Lung (tissue), 12 donors: ENCODE measurements around the gene ABHD17C. TPM values are rescaled to one million over a fixed set of nuclear protein-coding genes. Genes with fewer than 3 reads are reported as not detected.

Experiments used
- ATAC-seq: fragments of 200-7000 bp; cut with Tn5 transposase; one replicate; pipeline ENCODE4 v1.9.1; 2020; ENCODE audit warnings: moderate number of reproducible peaks; ENCODE audit not compliant: insufficient read depth, low FRiP score
- DNase-seq, 3 donors: peaks; one replicate each; pipeline ENCODE4 v3.0.0-alpha.2; 2013 to 2017
- H3K27ac ChIP-seq, 2 donors: one replicate each; pipeline ENCODE4 v1.5.1; 2013; ENCODE audit warnings: mild to moderate bottlenecking in 2 of 2, moderate library complexity in 2 of 2, control low read depth in 1 of 2, inconsistent platforms in 1 of 2, low read depth in 1 of 2, low read length in 1 of 2
- H3K27me3 ChIP-seq, 3 donors: one replicate each; pipeline ENCODE4 v1.5.1; 2013; ENCODE audit warnings: low read length in 2 of 3; ENCODE audit not compliant: control insufficient read depth in 3 of 3, insufficient read depth in 3 of 3
- H3K36me3 ChIP-seq, 4 donors: one replicate each; pipeline ENCODE4 v1.5.1; 2013; ENCODE audit warnings: low read length in 4 of 4, mild to moderate bottlenecking in 1 of 4, moderate library complexity in 1 of 4; ENCODE audit not compliant: control insufficient read depth in 4 of 4, insufficient read depth in 4 of 4
- H3K4me1 ChIP-seq, 5 donors: one replicate each; pipeline ENCODE4 v1.5.1; 2013; ENCODE audit warnings: low read length in 5 of 5, mild to moderate bottlenecking in 2 of 5, moderate library complexity in 1 of 5; ENCODE audit not compliant: control insufficient read depth in 5 of 5, insufficient read depth in 5 of 5
- H3K4me3 ChIP-seq: one replicate; pipeline ENCODE4 v1.5.1; 2013; ENCODE audit warnings: mild to moderate bottlenecking, control low read depth, moderate library complexity
- H3K9ac ChIP-seq, 2 donors: one replicate each; pipeline ENCODE4 v1.5.1; 2013; ENCODE audit warnings: low read length in 2 of 2, control low read depth in 1 of 2; ENCODE audit not compliant: insufficient read depth in 1 of 2
- H3K9me3 ChIP-seq, 4 donors: one replicate each; pipeline ENCODE4 v1.5.1; 2013; ENCODE audit warnings: low read length in 3 of 4, mild to moderate bottlenecking in 1 of 4, moderate library complexity in 1 of 4; ENCODE audit not compliant: control insufficient read depth in 4 of 4, insufficient read depth in 3 of 4
- WGBS, 2 donors: extraction: QIAGEN DNeasy Blood & Tissue Kit; methylation state at CpG; one replicate each; pipeline ENCODE4 v1.1.7; 2013; 5-methylcytosine and 5-hydroxymethylcytosine counted together
- polyA plus RNA-seq, 2 donors: library from polyadenylated mRNA; stranded (reverse); fragments of 200-250 nt; gene quantifications; one replicate each; pipeline ENCODE4 v1.2.1, GENCODE V29; 2013
- total RNA-seq, 2 donors: library from RNA; depleted of rRNA in 1 of 2; stranded (reverse); fragments of >200 nt in 1 of 2; gene quantifications; one replicate each; pipeline ENCODE4 v1.2.1, GENCODE V29; 2014 to 2021
- TF ChIP-seq, protein P1 (sequence below): IDR thresholded peaks from 2 replicates; pipeline ENCODE4 v1.5.1; 2012; ENCODE audit warnings: mild to moderate bottlenecking; ENCODE audit errors: control extremely low read depth, extremely low read depth
- donor health status: control.
- donor health status: control.
- donor health status: Bipolar disorder and iron deficiency.
- donor health status: healthy.
- donor health status: DM: yes; HTN: yes; CAD: no.

ABHD17C gene
- total and polyA plus RNA-seq, 4 donors: 15.2 to 23.7 (median 22.0) TPM

DNA sequence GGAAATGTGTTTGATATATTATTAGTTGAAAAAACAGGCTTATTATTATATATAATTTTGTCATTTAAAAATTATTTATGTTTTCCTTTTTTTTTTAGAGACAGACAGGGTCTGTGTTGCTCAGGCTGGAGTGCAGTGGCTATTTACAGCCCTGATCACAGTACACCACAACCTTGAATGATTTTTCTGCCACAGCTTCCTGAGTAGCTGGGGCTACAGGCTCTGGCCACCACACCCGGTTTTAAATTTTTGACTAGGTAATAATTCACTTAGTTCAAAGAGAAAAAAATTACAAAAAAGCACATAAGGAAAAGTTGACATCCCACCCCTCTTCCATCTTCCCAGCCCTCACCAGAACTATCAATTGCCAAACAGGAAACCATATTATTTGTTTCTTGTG lies 79.4 kb downstream of the ABHD17C start:
- WGBS, 2 donors: 22 to 23% methylated on average over 1 of the region's 1 CpG

DNA sequence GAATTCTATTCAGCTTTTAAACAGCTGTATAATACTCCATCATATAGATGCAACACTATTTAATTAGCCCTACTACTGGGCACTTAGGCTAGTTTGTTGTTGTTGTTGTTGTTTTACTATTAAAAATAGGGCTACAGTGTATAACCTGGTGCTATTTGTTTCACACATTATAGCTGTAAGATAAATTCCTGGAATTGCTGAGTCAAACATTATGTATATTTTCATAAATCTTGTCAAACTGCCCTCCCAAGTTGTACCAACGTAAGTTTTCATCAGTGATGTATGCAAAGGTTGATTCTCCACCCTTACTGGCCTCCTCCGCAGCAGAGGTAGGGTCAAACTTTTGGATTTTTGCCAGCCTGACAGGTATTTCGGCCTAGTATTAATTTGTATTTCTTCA lies 80.2 kb downstream of the ABHD17C start:
- Histone ChIP-seq H3K4me3 (no peak overlapping the region), H3K9me3 (peaks cover 0 to 6% (median 0%) of the 10 kb centered on the region in 4 donors), H3K9ac (no peak overlapping the region), H3K27ac (no peak overlapping the region), H3K36me3 (no peaks in the 10 kb centered on the region), H3K4me1 (peaks cover 0 to 21% (median 12%) of the 10 kb centered on the region in 5 donors), H3K27me3 (peaks cover 0 to 10% (median 0%) of the 10 kb centered on the region in 3 donors)
- no peak for DNase-seq
- 93 to 97% methylated on average over 3 of the region's 3 CpGs for WGBS, 2 donors
- ATAC-seq: no peak
- TF ChIP-seq, protein P1, sequence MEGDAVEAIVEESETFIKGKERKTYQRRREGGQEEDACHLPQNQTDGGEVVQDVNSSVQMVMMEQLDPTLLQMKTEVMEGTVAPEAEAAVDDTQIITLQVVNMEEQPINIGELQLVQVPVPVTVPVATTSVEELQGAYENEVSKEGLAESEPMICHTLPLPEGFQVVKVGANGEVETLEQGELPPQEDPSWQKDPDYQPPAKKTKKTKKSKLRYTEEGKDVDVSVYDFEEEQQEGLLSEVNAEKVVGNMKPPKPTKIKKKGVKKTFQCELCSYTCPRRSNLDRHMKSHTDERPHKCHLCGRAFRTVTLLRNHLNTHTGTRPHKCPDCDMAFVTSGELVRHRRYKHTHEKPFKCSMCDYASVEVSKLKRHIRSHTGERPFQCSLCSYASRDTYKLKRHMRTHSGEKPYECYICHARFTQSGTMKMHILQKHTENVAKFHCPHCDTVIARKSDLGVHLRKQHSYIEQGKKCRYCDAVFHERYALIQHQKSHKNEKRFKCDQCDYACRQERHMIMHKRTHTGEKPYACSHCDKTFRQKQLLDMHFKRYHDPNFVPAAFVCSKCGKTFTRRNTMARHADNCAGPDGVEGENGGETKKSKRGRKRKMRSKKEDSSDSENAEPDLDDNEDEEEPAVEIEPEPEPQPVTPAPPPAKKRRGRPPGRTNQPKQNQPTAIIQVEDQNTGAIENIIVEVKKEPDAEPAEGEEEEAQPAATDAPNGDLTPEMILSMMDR: no peak

More for the DNA sequence above, 79.4 kb downstream of the ABHD17C start:
- no peak for ATAC-seq
- H3K4me3 ChIP-seq: no peak overlapping the region
- H3K9ac ChIP-seq: no peak overlapping the region
- H3K36me3 ChIP-seq: no peaks in the 10 kb centered on the region
- peaks cover 0 to 5% (median 0%) of the 10 kb centered on the region in 3 donors for H3K27me3 ChIP-seq
- peaks cover 0 to 13% (median 12%) of the 10 kb centered on the region in 5 donors for H3K4me1 ChIP-seq
- DNase-seq: no peak
- no peak overlapping the region for H3K27ac ChIP-seq
- H3K9me3 ChIP-seq: peaks cover 0 to 3% (median 0%) of the 10 kb centered on the region in 4 donors
- TF ChIP-seq, protein P1: no peak

DNA sequence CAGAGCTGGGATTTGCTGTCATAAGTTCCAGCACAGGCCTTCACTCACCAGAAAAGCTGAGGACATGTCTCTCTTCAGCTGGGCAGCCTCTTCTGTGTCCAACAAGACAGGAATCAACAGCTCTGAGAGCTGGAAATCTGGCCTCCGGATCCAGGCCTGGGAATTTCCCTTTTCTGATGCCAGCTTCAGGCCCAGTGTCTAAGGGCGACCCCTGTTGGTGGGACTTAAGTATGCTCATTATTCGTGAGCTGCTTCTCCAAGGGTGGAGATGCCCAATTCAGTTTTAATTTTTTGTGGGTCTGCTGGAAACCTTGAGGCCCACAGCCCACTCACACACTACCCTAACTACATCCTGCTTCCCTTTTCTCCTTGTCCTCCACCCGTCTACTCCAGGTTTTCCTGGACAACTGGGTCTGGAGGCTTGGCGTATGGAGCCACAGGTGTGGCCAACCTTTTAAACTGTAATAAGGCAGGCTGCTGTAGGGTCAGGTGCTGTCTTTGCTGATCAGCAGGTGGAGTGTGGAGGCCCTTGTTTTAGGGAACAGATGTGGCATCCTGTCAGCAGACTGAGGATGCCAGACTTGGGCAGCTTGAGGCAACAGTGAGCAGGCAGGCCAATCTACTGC lies 81.4 kb downstream of the ABHD17C start:
- no peaks in the 10 kb centered on the region for H3K36me3 ChIP-seq
- H3K9me3 ChIP-seq: peaks cover 0 to 6% (median 0%) of the 10 kb centered on the region in 4 donors
- H3K27me3 ChIP-seq: peaks cover 0 to 10% (median 0%) of the 10 kb centered on the region in 3 donors
- peak overlapping the region in 1 of 2 donors; percentile 74 for H3K27ac ChIP-seq
- H3K9ac ChIP-seq: no peak overlapping the region
- no peak overlapping the region for H3K4me3 ChIP-seq
- TF ChIP-seq, protein P1: peak; percentile 72
- WGBS, 2 donors: 36 to 41% methylated on average over 5 of the region's 5 CpGs
- DNase-seq: peak; percentile 81 to 85 (median 84)
- ATAC-seq: no peak
- peaks cover 0 to 23% (median 12%) of the 10 kb centered on the region in 5 donors for H3K4me1 ChIP-seq

DNA sequence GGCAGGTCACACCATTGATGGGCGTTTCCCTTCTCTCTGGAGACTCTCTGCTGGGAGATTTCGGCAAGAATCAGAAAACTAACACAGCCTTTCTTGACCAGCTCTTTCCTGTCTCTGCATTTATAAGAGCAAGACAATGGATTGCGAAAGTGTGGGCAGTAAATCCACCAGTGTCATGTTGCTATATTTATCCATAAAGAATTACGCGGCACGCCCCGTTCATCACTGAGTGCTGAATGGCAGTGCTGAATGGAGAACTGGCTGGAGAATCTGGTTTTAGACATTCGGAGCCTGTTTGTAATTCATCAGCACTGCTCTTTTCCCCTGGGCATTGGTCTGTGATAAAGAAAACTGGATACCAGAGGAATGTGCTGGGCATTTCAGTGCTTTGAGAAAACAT lies 82.0 kb downstream of the ABHD17C start:
- no peaks in the 10 kb centered on the region for H3K36me3 ChIP-seq
- TF ChIP-seq, protein P1: no peak
- H3K27ac ChIP-seq: peak overlapping the region in 1 of 2 donors; percentile 74
- peaks cover 0 to 23% (median 12%) of the 10 kb centered on the region in 5 donors for H3K4me1 ChIP-seq
- peaks cover 0 to 6% (median 0%) of the 10 kb centered on the region in 4 donors for H3K9me3 ChIP-seq
- peak in 2 of 3 donors; percentile 41 to 69 for DNase-seq
- H3K27me3 ChIP-seq: peaks cover 0 to 10% (median 0%) of the 10 kb centered on the region in 3 donors
- H3K4me3 ChIP-seq: no peak overlapping the region
- H3K9ac ChIP-seq: no peak overlapping the region
- no peak for ATAC-seq
- 15 to 30% methylated on average over 8 of the region's 8 CpGs for WGBS, 2 donors
